Measurements from ENCODE around the gene HPRT1.
"Not testable (repeated sequence)": the region's sequence is repeated elsewhere in the genome, so short reads cannot be mapped to it uniquely, and the experiment has no call there.

Gene HPRT1

GRCh38 chrX:134454506-134454905, 5.5 kb upstream of the HPRT1 start:
- TF ChIP-seq CTCF (IDR thresholded peaks at IDR 0.05; ENCODE audit: low read depth, low read length), result no peak
- DNase-seq (ENCODE audit: low read depth in 2 of 2), result no peak
- H3K4me3 ChIP-seq (replicated peaks in 1 of 2; ENCODE audit: low read depth in 2 of 2, low read length in 2 of 2), result no peak overlapping the region

DNA sequence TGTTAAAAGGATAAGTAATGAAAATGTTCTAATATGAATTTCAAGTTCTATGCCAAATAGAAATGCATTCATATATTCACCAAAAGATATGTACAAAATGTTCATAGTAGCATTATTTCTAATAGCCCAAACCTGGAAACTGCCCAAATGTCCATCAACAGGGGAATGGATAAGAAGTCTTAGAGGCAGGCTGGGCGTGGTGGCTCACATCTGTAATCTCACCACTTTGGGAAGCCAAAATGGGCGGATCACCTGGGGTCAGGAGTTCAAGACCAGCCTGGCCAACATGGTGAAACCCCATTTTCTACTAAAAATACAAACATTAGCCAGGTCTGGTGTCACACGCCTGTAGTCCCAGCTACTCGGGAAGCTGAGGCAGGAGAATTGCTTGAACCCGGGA, 2.3 kb upstream of the HPRT1 start:
- no peak overlapping the region for H3K4me3 ChIP-seq (replicated peaks in 1 of 2; ENCODE audit: low read depth in 2 of 2, low read length in 2 of 2)
- no peak for DNase-seq (ENCODE audit: low read depth in 2 of 2)
- TF ChIP-seq CTCF (IDR thresholded peaks at IDR 0.05; ENCODE audit: low read depth, low read length), result no peak

DNA sequence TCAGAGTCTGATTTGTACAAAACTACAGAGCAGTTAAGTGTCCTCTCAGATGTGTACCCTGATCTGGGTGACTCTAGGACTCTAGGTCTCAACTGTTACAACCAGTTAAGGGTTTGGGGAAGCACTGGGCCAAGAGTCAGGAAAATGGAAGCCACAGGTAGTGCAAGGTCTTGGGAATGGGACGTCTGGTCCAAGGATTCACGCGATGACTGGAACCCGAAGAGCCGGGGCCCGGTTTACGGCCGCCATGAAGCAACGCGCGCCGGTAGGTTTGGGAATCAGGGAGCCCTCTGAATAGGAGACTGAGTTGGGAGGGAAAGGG, 321 bp upstream of the HPRT1 start:
- peak overlapping the region; percentile 40 to 51 for H3K4me3 ChIP-seq (replicated peaks in 1 of 2; ENCODE audit: low read depth in 2 of 2, low read length in 2 of 2)
- peak in 1 of 2 donors; percentile 32 for DNase-seq (ENCODE audit: low read depth in 2 of 2)
- no peak for TF ChIP-seq CTCF (IDR thresholded peaks at IDR 0.05; ENCODE audit: low read depth, low read length)

DNA sequence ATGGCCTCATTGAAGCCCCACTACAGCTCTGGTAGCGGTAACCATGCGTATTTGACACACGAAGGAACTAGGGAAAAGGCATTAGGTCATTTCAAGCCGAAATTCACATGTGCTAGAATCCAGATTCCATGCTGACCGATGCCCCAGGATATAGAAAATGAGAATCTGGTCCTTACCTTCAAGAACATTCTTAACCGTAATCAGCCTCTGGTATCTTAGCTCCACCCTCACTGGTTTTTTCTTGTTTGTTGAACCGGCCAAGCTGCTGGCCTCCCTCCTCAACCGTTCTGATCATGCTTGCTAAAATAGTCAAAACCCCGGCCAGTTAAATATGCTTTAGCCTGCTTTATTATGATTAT, 876 bp downstream of the HPRT1 start:
- peak; percentile 6 to 13 for DNase-seq (ENCODE audit: low read depth in 2 of 2)
- H3K4me3 ChIP-seq (replicated peaks in 1 of 2; ENCODE audit: low read depth in 2 of 2, low read length in 2 of 2), result peak overlapping the region; percentile 63 to 69
- TF ChIP-seq CTCF (IDR thresholded peaks at IDR 0.05; ENCODE audit: low read depth, low read length), result no peak

GRCh38 chrX:134461437-134461836, 1.5 kb downstream of the HPRT1 start:
- TF ChIP-seq CTCF (IDR thresholded peaks at IDR 0.05; ENCODE audit: low read depth, low read length), result no peak
- peak in 1 of 2 donors; percentile 0 for DNase-seq (ENCODE audit: low read depth in 2 of 2)
- H3K4me3 ChIP-seq (replicated peaks in 1 of 2; ENCODE audit: low read depth in 2 of 2, low read length in 2 of 2), result peak overlapping the region; percentile 63 to 69

GRCh38 chrX:134462927-134463326, 3.0 kb downstream of the HPRT1 start:
- no peak for TF ChIP-seq CTCF (IDR thresholded peaks at IDR 0.05; ENCODE audit: low read depth, low read length)
- DNase-seq (ENCODE audit: low read depth in 2 of 2), result no peak
- no peak overlapping the region for H3K4me3 ChIP-seq (replicated peaks in 1 of 2; ENCODE audit: low read depth in 2 of 2, low read length in 2 of 2)

DNA sequence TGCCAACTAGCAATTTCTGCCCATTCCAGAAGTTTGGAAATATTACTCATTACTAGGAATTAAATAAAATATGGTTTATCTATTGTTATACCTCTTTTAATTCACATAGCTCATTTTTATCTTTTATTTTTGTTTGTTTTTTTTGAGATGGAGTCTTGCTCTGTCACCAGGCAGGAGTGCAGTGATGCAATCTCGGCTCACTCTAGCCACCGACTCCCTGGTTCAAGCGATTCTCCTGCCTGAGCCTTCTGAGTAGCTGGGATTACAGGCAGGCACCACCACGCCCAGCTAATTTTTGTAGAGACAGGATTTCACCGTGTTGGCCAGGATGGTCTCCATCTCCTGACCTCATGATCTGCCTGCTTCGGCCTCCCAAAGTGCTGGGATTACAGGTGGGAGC, 4.5 kb downstream of the HPRT1 start:
- not testable (repeated sequence) for H3K4me3 ChIP-seq (replicated peaks in 1 of 2; ENCODE audit: low read depth in 2 of 2, low read length in 2 of 2)

More for the DNA sequence above, 4.5 kb downstream of the HPRT1 start:
- DNase-seq (ENCODE audit: low read depth in 2 of 2), result peak in 1 of 2 donors; percentile 41

Measured in cardiac fibroblast (primary cell).